Subcutaneous abdominal adipose tissue (tissue), 5 donors: Measurements from ENCODE around the gene KRT73.

Experiments used
- H3K27ac ChIP-seq: one replicate; pipeline ENCODE4 v1.7.0; 2013; ENCODE audit warnings: low read depth, mild to moderate bottlenecking, inconsistent platforms, low read length, moderate library complexity
- H3K27me3 ChIP-seq, 5 donors: one replicate each; pipeline ENCODE4 v1.7.0; 2013; ENCODE audit warnings: low read length in 5 of 5, inconsistent platforms in 1 of 5; ENCODE audit not compliant: control insufficient read depth in 5 of 5, insufficient read depth in 4 of 5
- H3K36me3 ChIP-seq, 5 donors: one replicate each; pipeline ENCODE4 v1.7.0; 2013; ENCODE audit warnings: low read length in 5 of 5; ENCODE audit not compliant: control insufficient read depth in 5 of 5, insufficient read depth in 5 of 5
- H3K4me1 ChIP-seq, 5 donors: one replicate each; pipeline ENCODE4 v1.7.0; 2013; ENCODE audit warnings: low read length in 5 of 5, mild to moderate bottlenecking in 3 of 5, moderate library complexity in 1 of 5; ENCODE audit not compliant: control insufficient read depth in 5 of 5, insufficient read depth in 5 of 5
- H3K4me3 ChIP-seq, 5 donors: one replicate each; pipeline ENCODE4 v1.7.0; 2013; ENCODE audit warnings: low read length in 5 of 5, low read depth in 1 of 5
- H3K9ac ChIP-seq, 5 donors: one replicate each; pipeline ENCODE4 v1.7.0; 2013; ENCODE audit warnings: low read length in 5 of 5, mild to moderate bottlenecking in 4 of 5, moderate library complexity in 3 of 5
- H3K9me3 ChIP-seq, 5 donors: one replicate each; pipeline ENCODE4 v1.7.0; 2013; ENCODE audit warnings: low read length in 5 of 5; ENCODE audit not compliant: control insufficient read depth in 5 of 5
- donor health status: healthy.
- donor health status: healthy.
- donor health status: healthy.
- donor health status: healthy.
- donor health status: healthy.

Gene KRT73

GRCh38 chr12:52590021-52590420 is 28.3 kb downstream of the KRT73 start:
- no peak overlapping the region for H3K9ac ChIP-seq
- no peaks in the 10 kb centered on the region for H3K4me1 ChIP-seq
- peaks cover 0 to 9% (median 0%) of the 10 kb centered on the region in 5 donors for H3K27me3 ChIP-seq
- no peak overlapping the region for H3K4me3 ChIP-seq
- no peaks in the 10 kb centered on the region for H3K36me3 ChIP-seq
- H3K9me3 ChIP-seq: no peaks in the 10 kb centered on the region
- H3K27ac ChIP-seq: no peak overlapping the region

GRCh38 chr12:52587563-52587962 is 30.8 kb downstream of the KRT73 start:
- H3K9me3 ChIP-seq: no peaks in the 10 kb centered on the region
- no peaks in the 10 kb centered on the region for H3K36me3 ChIP-seq
- no peak overlapping the region for H3K9ac ChIP-seq
- no peaks in the 10 kb centered on the region for H3K4me1 ChIP-seq
- H3K27ac ChIP-seq: no peak overlapping the region
- H3K4me3 ChIP-seq: no peak overlapping the region
- H3K27me3 ChIP-seq: peaks cover 0 to 6% (median 0%) of the 10 kb centered on the region in 5 donors

GRCh38 chr12:52585946-52586345 is 32.4 kb downstream of the KRT73 start:
- Histone ChIP-seq H3K9me3 (no peaks in the 10 kb centered on the region), H3K27ac (no peak overlapping the region), H3K27me3 (peaks cover 0 to 2% (median 0%) of the 10 kb centered on the region in 5 donors), H3K4me3 (no peak overlapping the region), H3K9ac (no peak overlapping the region), H3K36me3 (no peaks in the 10 kb centered on the region), H3K4me1 (no peaks in the 10 kb centered on the region)

- H3K27ac ChIP-seq: no peak overlapping the region
- no peaks in the 10 kb centered on the region for H3K9me3 ChIP-seq
- no peak overlapping the region for H3K9ac ChIP-seq
- H3K36me3 ChIP-seq: no peaks in the 10 kb centered on the region
- peaks cover 0 to 6% (median 0%) of the 10 kb centered on the region in 5 donors for H3K27me3 ChIP-seq
- no peak overlapping the region for H3K4me3 ChIP-seq
- no peaks in the 10 kb centered on the region for H3K4me1 ChIP-seq
These were observed 33.3 kb downstream of the KRT73 start for GRCh38 chr12:52585066-52585465.

- peaks cover 0 to 6% (median 0%) of the 10 kb centered on the region in 5 donors for H3K27me3 ChIP-seq
- no peak overlapping the region for H3K4me3 ChIP-seq
- no peaks in the 10 kb centered on the region for H3K36me3 ChIP-seq
- no peaks in the 10 kb centered on the region for H3K9me3 ChIP-seq
- H3K4me1 ChIP-seq: no peaks in the 10 kb centered on the region
- no peak overlapping the region for H3K27ac ChIP-seq
- no peak overlapping the region for H3K9ac ChIP-seq
These were observed 34.1 kb downstream of the KRT73 start for GRCh38 chr12:52584156-52584682.

GRCh38 chr12:52582971-52583456 is 35.3 kb downstream of the KRT73 start:
- H3K27me3 ChIP-seq: peaks cover 0 to 6% (median 0%) of the 10 kb centered on the region in 5 donors
- no peaks in the 10 kb centered on the region for H3K36me3 ChIP-seq
- H3K9ac ChIP-seq: no peak overlapping the region
- H3K9me3 ChIP-seq: no peaks in the 10 kb centered on the region
- peaks cover 0 to 4% (median 0%) of the 10 kb centered on the region in 5 donors for H3K4me1 ChIP-seq
- H3K27ac ChIP-seq: no peak overlapping the region
- no peak overlapping the region for H3K4me3 ChIP-seq

- Histone ChIP-seq H3K9me3 (no peaks in the 10 kb centered on the region), H3K4me1 (peaks cover 0 to 4% (median 0%) of the 10 kb centered on the region in 5 donors), H3K27ac (no peak overlapping the region), H3K9ac (no peak overlapping the region), H3K36me3 (no peaks in the 10 kb centered on the region), H3K27me3 (peaks cover 0 to 6% (median 0%) of the 10 kb centered on the region in 5 donors), H3K4me3 (no peak overlapping the region)
These were observed 35.9 kb downstream of the KRT73 start for GRCh38 chr12:52582486-52582885.

- Histone ChIP-seq H3K9me3 (no peaks in the 10 kb centered on the region), H3K27me3 (peaks cover 0 to 6% (median 0%) of the 10 kb centered on the region in 5 donors), H3K27ac (no peak overlapping the region), H3K36me3 (no peaks in the 10 kb centered on the region), H3K9ac (no peak overlapping the region), H3K4me1 (peaks cover 0 to 4% (median 0%) of the 10 kb centered on the region in 5 donors), H3K4me3 (no peak overlapping the region)
These were observed 36.9 kb downstream of the KRT73 start for GRCh38 chr12:52581481-52581880.

GRCh38 chr12:52581066-52581465 is 37.3 kb downstream of the KRT73 start:
- Histone ChIP-seq H3K4me3 (no peak overlapping the region), H3K4me1 (peaks cover 0 to 4% (median 0%) of the 10 kb centered on the region in 5 donors), H3K27me3 (peaks cover 0 to 6% (median 0%) of the 10 kb centered on the region in 5 donors), H3K36me3 (no peaks in the 10 kb centered on the region), H3K9me3 (no peaks in the 10 kb centered on the region), H3K27ac (no peak overlapping the region), H3K9ac (no peak overlapping the region)

- Histone ChIP-seq H3K4me1 (peaks cover 0 to 4% (median 0%) of the 10 kb centered on the region in 5 donors), H3K9me3 (no peaks in the 10 kb centered on the region), H3K9ac (no peak overlapping the region), H3K27ac (no peak overlapping the region), H3K36me3 (no peaks in the 10 kb centered on the region), H3K4me3 (no peak overlapping the region), H3K27me3 (peaks cover 0 to 6% (median 0%) of the 10 kb centered on the region in 5 donors)
These were observed 37.9 kb downstream of the KRT73 start for GRCh38 chr12:52580496-52580895.
